HG03354 (cell line): ENCODE results near the gene UBE3D.
"Not testable (repeated sequence)": the region's sequence is repeated elsewhere in the genome, so short reads cannot be mapped to it uniquely, and the experiment has no call there.

ENCODE experiments used
- ATAC-seq: cut with Tn5 transposase; IDR thresholded peaks from one replicate; pipeline ENCODE4 v1.9.1; 2021; ENCODE audit warnings: mild to moderate bottlenecking; ENCODE audit not compliant: unreplicated experiment, poor library complexity, severe bottlenecking

Gene UBE3D

GRCh38 chr6:82984720-82985119 is 80.9 kb downstream of the UBE3D start:
- no peak for ATAC-seq

GRCh38 chr6:82980086-82980485 is 85.6 kb downstream of the UBE3D start:
- no peak for ATAC-seq

GRCh38 chr6:82979657-82980056 is 86.0 kb downstream of the UBE3D start:
- no peak for ATAC-seq

GRCh38 chr6:82978362-82978945 is 87.2 kb downstream of the UBE3D start:
- no peak for ATAC-seq

GRCh38 chr6:82976179-82976578 is 89.5 kb downstream of the UBE3D start:
- ATAC-seq: no peak

- ATAC-seq: no peak
These were observed 93.7 kb downstream of the UBE3D start for GRCh38 chr6:82971877-82972460.

- ATAC-seq: no peak
These were observed 94.8 kb downstream of the UBE3D start for GRCh38 chr6:82970839-82971238.

- ATAC-seq: no peak
These were observed 96.9 kb downstream of the UBE3D start for GRCh38 chr6:82968708-82969107.

- no peak for ATAC-seq
These were observed 102.3 kb downstream of the UBE3D start for GRCh38 chr6:82963191-82963925.

- ATAC-seq: no peak
These were observed 106.2 kb downstream of the UBE3D start for GRCh38 chr6:82959385-82959941.

- ATAC-seq: no peak
These were observed 107.1 kb downstream of the UBE3D start for GRCh38 chr6:82958551-82958950.

- no peak for ATAC-seq
These were observed 107.8 kb downstream of the UBE3D start for GRCh38 chr6:82957868-82958245.

GRCh38 chr6:82957171-82957867 is 108.3 kb downstream of the UBE3D start:
- ATAC-seq: no peak

- no peak for ATAC-seq
These were observed 109.8 kb downstream of the UBE3D start for GRCh38 chr6:82955841-82956240.

- ATAC-seq: peak; percentile 80
These were observed 110.6 kb downstream of the UBE3D start for GRCh38 chr6:82954937-82955577.

GRCh38 chr6:82954356-82954755 is 111.3 kb downstream of the UBE3D start:
- ATAC-seq: no peak

GRCh38 chr6:82953871-82954270 is 111.8 kb downstream of the UBE3D start:
- ATAC-seq: no peak

- ATAC-seq: no peak
These were observed 113.7 kb downstream of the UBE3D start for GRCh38 chr6:82951935-82952334.

GRCh38 chr6:82951389-82951788 is 114.3 kb downstream of the UBE3D start:
- ATAC-seq: no peak

GRCh38 chr6:82930915-82931314 is 134.7 kb downstream of the UBE3D start:
- not testable (repeated sequence) for ATAC-seq
